ENCODE measurements around the gene LLGL1.
A peak's percentile ranks its signal among the peaks of the same experiment; 100 is the strongest.

LLGL1 gene

GRCh38 chr17:18253947-18254821, 28.7 kb downstream of the LLGL1 start:
- DNase-seq: no peak

- DNase-seq: no peak
Observed at GRCh38 chr17:18254888-18255649, 29.6 kb downstream of the LLGL1 start.

- DNase-seq: no peak
Observed at GRCh38 chr17:18256351-18256750, 30.9 kb downstream of the LLGL1 start.

GRCh38 chr17:18256776-18257175, 31.3 kb downstream of the LLGL1 start:
- DNase-seq: no peak

- DNase-seq: no peak
Observed at GRCh38 chr17:18257268-18257981, 32.0 kb downstream of the LLGL1 start.

GRCh38 chr17:18257982-18258355, 32.5 kb downstream of the LLGL1 start:
- peak; percentile 47 for DNase-seq

- DNase-seq: peak; percentile 71
Observed at GRCh38 chr17:18258356-18259038, 33.1 kb downstream of the LLGL1 start, which contains the start of gene FLII. Gene FLII (minus strand): TSS chr17:18258738. CDS start chr17:18258690, 48 bp downstream.

- DNase-seq: no peak
Observed at GRCh38 chr17:18259621-18260331, 34.3 kb downstream of the LLGL1 start.

GRCh38 chr17:18260332-18261145, 35.1 kb downstream of the LLGL1 start, which contains the start of gene MIEF2:
Gene MIEF2 (plus strand): TSS chr17:18260662. CDS start chr17:18262721, 2,059 bp downstream.
- DNase-seq: peak; percentile 89

- DNase-seq: no peak
Observed at GRCh38 chr17:18261146-18261515, 35.7 kb downstream of the LLGL1 start.

- DNase-seq: no peak
Observed at GRCh38 chr17:18261659-18262058, 36.2 kb downstream of the LLGL1 start.

- DNase-seq: no peak
Observed at GRCh38 chr17:18262111-18262510, 36.7 kb downstream of the LLGL1 start.

- DNase-seq: no peak
Observed at GRCh38 chr17:18262641-18263040, 37.2 kb downstream of the LLGL1 start.

- DNase-seq: no peak
Observed at GRCh38 chr17:18263885-18264682, 38.6 kb downstream of the LLGL1 start.

- DNase-seq: no peak
Observed at GRCh38 chr17:18267366-18267765, 41.9 kb downstream of the LLGL1 start.

- no peak for DNase-seq
Observed at GRCh38 chr17:18267927-18268711, 42.7 kb downstream of the LLGL1 start.

- DNase-seq: no peak
Observed at GRCh38 chr17:18270046-18270931, 44.9 kb downstream of the LLGL1 start.

GRCh38 chr17:18277076-18277475, 51.6 kb downstream of the LLGL1 start:
- DNase-seq: no peak
